PC-9 (cell line): ENCODE results near the gene RPL26. TPM values are rescaled to one million over a fixed set of nuclear protein-coding genes. Genes with fewer than 3 reads are reported as not detected.

Experiments
- BruUV-seq: library from RNA; stranded (reverse); fragments of 400-500 nt; replicated peaks from 2 replicates; lab custom pipeline; 2021; lab: Mats Ljungman, UMichigan
- CTCF ChIA-PET: fragments of 300-600 bp; sonication (Branson Sonifier 250); formaldehyde crosslinking; loops from one replicate; lab custom pipeline; 2022; ENCODE audit warnings: antibody characterized with exemption; lab: Charles Lee
- POLR2A ChIA-PET: fragments of 300-600 bp; sonication (Branson Sonifier 250); formaldehyde crosslinking; loops from one replicate; lab custom pipeline; 2022; ENCODE audit warnings: antibody characterized with exemption; ENCODE audit not compliant: unreplicated experiment; lab: Charles Lee
- DNase-seq, 2 experiments: peaks; one replicate each; pipeline versions ENCODE4 v3.0.0 to v3.0.0-alpha.2; 2015 to 2022; ENCODE audit warnings: mixed read lengths in 1 of 2
- H2AFZ ChIP-seq: fragments of 200-600 bp; sonication (generic); 2 replicates; pipeline ENCODE4 v1.8.1; 2017; ENCODE audit warnings: antibody characterized with exemption
- H3F3A ChIP-seq: fragments of 200-600 bp; sonication (generic); 2 replicates; pipeline ENCODE4 v1.8.1; 2017; ENCODE audit warnings: antibody characterized with exemption, mild to moderate bottlenecking, low read depth; ENCODE audit not compliant: insufficient read depth
- H3K27ac ChIP-seq: fragments of 200-600 bp; sonication (generic); 2 replicates; pipeline ENCODE4 v1.6.1; 2016; ENCODE audit warnings: mixed run types
- H3K27me3 ChIP-seq: fragments of 200-600 bp; sonication (generic); 2 replicates; pipeline ENCODE4 v1.6.1; 2016; ENCODE audit warnings: low read depth, mixed run types; ENCODE audit not compliant: insufficient read depth
- H3K36me3 ChIP-seq: fragments of 200-600 bp; sonication (generic); 2 replicates; pipeline ENCODE4 v1.6.1; 2016; ENCODE audit warnings: low read depth, mixed run types
- H3K4me1 ChIP-seq: fragments of 200-600 bp; sonication (generic); replicated peaks from 2 replicates; pipeline ENCODE4 v1.6.1; 2016; ENCODE audit warnings: mixed run types; ENCODE audit not compliant: insufficient read depth
- H3K4me2 ChIP-seq: fragments of 200-600 bp; sonication (generic); 2 replicates; pipeline ENCODE4 v1.6.1; 2017; ENCODE audit warnings: mixed run types
- H3K4me3 ChIP-seq: fragments of 200-600 bp; sonication (generic); 2 replicates; pipeline ENCODE4 v1.6.1; 2016; ENCODE audit warnings: mixed run types
- H3K79me2 ChIP-seq: fragments of 200-600 bp; sonication (generic); 2 replicates; pipeline ENCODE4 v1.6.1; 2017; ENCODE audit warnings: low read depth, mixed run types
- H3K9me2 ChIP-seq: fragments of 200-600 bp; sonication (generic); 2 replicates; pipeline ENCODE4 v1.8.1; 2017; ENCODE audit warnings: mild to moderate bottlenecking; ENCODE audit not compliant: insufficient read depth
- H3K9me3 ChIP-seq: fragments of 200-600 bp; sonication (generic); 2 replicates; pipeline ENCODE4 v1.8.1; 2016; ENCODE audit warnings: low read depth; ENCODE audit not compliant: insufficient read depth
- H4K20me1 ChIP-seq: fragments of 200-600 bp; sonication (generic); 2 replicates; pipeline ENCODE4 v1.8.1; 2017; ENCODE audit not compliant: insufficient read depth
- EZH2 ChIP-seq: fragments of 200-600 bp; sonication (generic); IDR thresholded peaks from 2 replicates; pipeline ENCODE4 v1.8.0; 2017; ENCODE audit warnings: antibody characterized with exemption, low read depth
- intact Hi-C: fragments of 100-400 bp; cut with micrococcal nuclease; formaldehyde crosslinking; loops from one replicate; pipeline ENCODE4 v1.10.0; 2022; ENCODE audit not compliant: unreplicated experiment
- total RNA-seq: library from RNA; stranded (reverse); gene quantifications from 2 replicates; pipeline ENCODE4 v1.2.3, GENCODE V29; 2021
- TF ChIP-seq, protein P1 (sequence below): fragments of 200-600 bp; sonication (generic); conservative IDR thresholded peaks from 2 replicates; pipeline ENCODE4 v1.6.1; 2017; ENCODE audit warnings: mixed run types, antibody characterized with exemption, mild to moderate bottlenecking, moderate library complexity

RPL26 gene
- total RNA-seq, 1 experiment from 2014 or later: 2,519 TPM

DNA sequence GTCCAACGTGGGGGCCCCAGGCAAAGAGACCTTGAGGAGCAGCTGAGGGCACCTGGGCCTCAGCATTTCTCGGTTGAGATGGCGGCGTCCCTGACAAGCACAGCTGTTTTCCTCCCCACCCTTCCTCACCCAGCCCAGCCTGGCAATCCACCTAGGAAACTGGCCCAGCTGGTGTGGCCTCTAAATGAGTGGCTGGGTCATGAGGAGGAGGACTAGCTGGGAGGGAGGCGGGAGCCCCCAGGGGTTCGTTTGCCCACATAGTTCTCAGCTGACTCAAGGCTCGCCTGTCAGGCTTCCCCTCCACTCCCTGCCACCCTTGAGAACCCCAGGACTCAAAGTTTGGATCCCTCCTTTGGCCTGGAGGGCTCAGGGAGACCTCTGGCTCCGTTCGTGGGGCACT lies 8.7 kb upstream of the RPL26 start:
- Histone ChIP-seq H3K4me2 (peak overlapping the region; percentile 36), H4K20me1 (no peaks in the 10 kb centered on the region), H3K4me1 (peaks cover 23% of the 10 kb centered on the region), H3K27me3 (no peaks in the 10 kb centered on the region), H3F3A (peaks cover 17% of the 10 kb centered on the region; the same call in 1 of the 2 replicates), H3K9me3 (no peaks in the 10 kb centered on the region), H3K36me3 (no peaks in the 10 kb centered on the region), H3K79me2 (no peaks in the 10 kb centered on the region), H3K9me2 (no peaks in the 10 kb centered on the region), H3K4me3 (no peak overlapping the region), H2AFZ (no peak overlapping the region), H3K27ac (peak overlapping the region; percentile 15; the same call in 1 of the 2 replicates)
- ChIA-PET CTCF (interaction anchor here (0.7 to 1.0 kb wide), 2 partner anchors 8 to 56 kb away, joined by 4 read pairs; partner anchors contain the start of gene RPL26), POLR2A (interaction anchor here (0.6 to 0.9 kb wide), 2 partner anchors 47 to 170 kb away, joined by 3 read pairs; no protein-coding TSS in a partner anchor)
- intact Hi-C loops: no loop called here
- peak; percentile 78 to 79 for DNase-seq
- TF ChIP-seq EZH2: no peak
- TF ChIP-seq, protein P1, sequence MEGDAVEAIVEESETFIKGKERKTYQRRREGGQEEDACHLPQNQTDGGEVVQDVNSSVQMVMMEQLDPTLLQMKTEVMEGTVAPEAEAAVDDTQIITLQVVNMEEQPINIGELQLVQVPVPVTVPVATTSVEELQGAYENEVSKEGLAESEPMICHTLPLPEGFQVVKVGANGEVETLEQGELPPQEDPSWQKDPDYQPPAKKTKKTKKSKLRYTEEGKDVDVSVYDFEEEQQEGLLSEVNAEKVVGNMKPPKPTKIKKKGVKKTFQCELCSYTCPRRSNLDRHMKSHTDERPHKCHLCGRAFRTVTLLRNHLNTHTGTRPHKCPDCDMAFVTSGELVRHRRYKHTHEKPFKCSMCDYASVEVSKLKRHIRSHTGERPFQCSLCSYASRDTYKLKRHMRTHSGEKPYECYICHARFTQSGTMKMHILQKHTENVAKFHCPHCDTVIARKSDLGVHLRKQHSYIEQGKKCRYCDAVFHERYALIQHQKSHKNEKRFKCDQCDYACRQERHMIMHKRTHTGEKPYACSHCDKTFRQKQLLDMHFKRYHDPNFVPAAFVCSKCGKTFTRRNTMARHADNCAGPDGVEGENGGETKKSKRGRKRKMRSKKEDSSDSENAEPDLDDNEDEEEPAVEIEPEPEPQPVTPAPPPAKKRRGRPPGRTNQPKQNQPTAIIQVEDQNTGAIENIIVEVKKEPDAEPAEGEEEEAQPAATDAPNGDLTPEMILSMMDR: no peak
- no TSS peak for BruUV-seq

DNA sequence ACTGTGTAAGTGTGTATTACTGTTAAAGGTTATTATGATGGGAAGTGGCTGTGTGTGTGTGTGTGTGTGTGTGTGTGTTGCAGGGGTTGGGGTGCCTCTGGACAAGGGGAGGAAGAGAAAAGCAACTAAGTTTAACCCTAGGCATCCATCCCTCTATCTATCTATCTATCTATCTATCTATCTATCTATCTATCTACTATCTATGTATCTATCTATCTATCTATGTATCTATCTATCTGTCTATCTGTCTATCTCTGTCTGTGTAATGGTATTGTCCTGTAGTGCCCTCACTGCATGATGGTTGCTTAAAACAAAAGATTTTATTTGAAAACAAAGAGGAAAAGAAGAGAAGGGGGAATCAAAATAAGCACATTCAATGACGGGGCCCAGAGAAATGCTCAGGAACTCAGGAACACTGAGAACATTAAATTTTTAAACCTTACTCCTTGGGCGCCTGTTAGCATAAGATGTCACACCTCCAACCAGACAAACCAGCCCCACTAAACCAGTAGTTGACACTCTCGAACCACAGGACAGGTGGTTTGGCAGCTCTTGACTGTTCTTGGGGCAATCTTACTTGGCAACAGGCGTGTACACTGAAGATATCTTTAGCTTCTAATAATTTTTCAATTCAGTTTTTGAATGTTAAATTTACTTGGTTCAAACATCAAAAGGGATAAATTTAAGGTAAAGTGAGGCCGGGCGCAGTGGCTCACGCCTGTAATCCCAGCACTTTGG lies 5.1 kb upstream of the RPL26 start:
- CTCF ChIA-PET: no interaction called here
- Histone ChIP-seq H3K4me1 (peaks cover 27% of the 10 kb centered on the region), H3K27me3 (no peaks in the 10 kb centered on the region), H3K27ac (no peak overlapping the region), H3K4me2 (no peak overlapping the region), H4K20me1 (no peaks in the 10 kb centered on the region), H2AFZ (no peak overlapping the region), H3K9me2 (no peaks in the 10 kb centered on the region), H3K9me3 (no peaks in the 10 kb centered on the region), H3F3A (peaks cover 22% of the 10 kb centered on the region), H3K79me2 (no peaks in the 10 kb centered on the region), H3K4me3 (no peak overlapping the region), H3K36me3 (no peaks in the 10 kb centered on the region)
- no peak for TF ChIP-seq EZH2
- TF ChIP-seq, protein P1: no peak
- DNase-seq: no peak
- POLR2A ChIA-PET: no interaction called here
- BruUV-seq: no TSS peak
- intact Hi-C loops: loop anchor here (10.0 kb wide), 2 partner anchors 203 to 1137 kb away; no protein-coding TSS in a partner anchor

DNA sequence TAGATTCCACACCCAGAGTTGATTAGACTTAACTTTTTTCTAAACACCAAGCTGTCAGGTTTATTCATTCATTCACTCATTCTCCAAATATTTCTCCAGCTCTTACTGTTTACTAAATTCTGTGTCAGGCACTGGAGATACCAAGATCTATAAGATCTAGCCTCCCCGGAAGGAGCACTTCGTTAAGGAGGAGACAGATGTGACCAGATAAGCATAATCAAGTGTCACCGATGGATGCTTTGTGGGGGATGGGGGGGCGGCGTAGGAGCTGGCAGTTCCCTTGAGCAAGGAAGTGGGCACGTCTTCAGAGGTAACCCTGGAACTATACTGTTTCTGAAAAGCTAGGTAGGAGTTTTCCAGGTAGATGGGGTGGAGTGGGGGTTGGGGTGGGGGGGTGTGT lies 3.8 kb upstream of the RPL26 start:
- no peak overlapping the region for H3K4me2 ChIP-seq

More for the DNA sequence above, 3.8 kb upstream of the RPL26 start:
- H3K27ac ChIP-seq: no peak overlapping the region
- no peak overlapping the region for H2AFZ ChIP-seq
- ChIA-PET CTCF (no interaction called here), POLR2A (no interaction called here)
- no peaks in the 10 kb centered on the region for H4K20me1 ChIP-seq
- peaks cover 24% of the 10 kb centered on the region for H3K4me1 ChIP-seq
- peaks cover 6% of the 10 kb centered on the region for H3K36me3 ChIP-seq
- TF ChIP-seq, protein P1: no peak
- no peak for TF ChIP-seq EZH2
- peaks cover 11% of the 10 kb centered on the region for H3K79me2 ChIP-seq
- no peaks in the 10 kb centered on the region for H3K9me3 ChIP-seq
- H3K4me3 ChIP-seq: no peak overlapping the region
- no peak for DNase-seq
- no peaks in the 10 kb centered on the region for H3K9me2 ChIP-seq
- intact Hi-C loops: loop anchor here (10.0 kb wide), 2 partner anchors 202 to 1138 kb away; no protein-coding TSS in a partner anchor
- BruUV-seq: no TSS peak
- peaks cover 31% of the 10 kb centered on the region for H3F3A ChIP-seq
- no peaks in the 10 kb centered on the region for H3K27me3 ChIP-seq
